Mammary epithelial cell (primary cell): Measurements from ENCODE around the gene POMP.

Source experiments
- EZH2 ChIP-seq: IDR thresholded peaks from 2 replicates; pipeline ENCODE4 v1.6.1; 2012; ENCODE audit warnings: low read length, inconsistent platforms, borderline replicate concordance
- TF ChIP-seq, protein P1 (sequence below), 2 donors: IDR thresholded peaks in 1 of 2; conservative IDR thresholded peaks in 1 of 2; 2 replicates each; pipeline ENCODE4 v1.5.1; 2011 to 2012; ENCODE audit warnings: inconsistent platforms in 2 of 2, low read length in 2 of 2, mild to moderate bottlenecking in 2 of 2, control low read depth in 1 of 2, low read depth in 1 of 2; ENCODE audit not compliant: insufficient read depth in 1 of 2; ENCODE audit errors: extremely low read depth in 1 of 2

- TF ChIP-seq, protein P1, sequence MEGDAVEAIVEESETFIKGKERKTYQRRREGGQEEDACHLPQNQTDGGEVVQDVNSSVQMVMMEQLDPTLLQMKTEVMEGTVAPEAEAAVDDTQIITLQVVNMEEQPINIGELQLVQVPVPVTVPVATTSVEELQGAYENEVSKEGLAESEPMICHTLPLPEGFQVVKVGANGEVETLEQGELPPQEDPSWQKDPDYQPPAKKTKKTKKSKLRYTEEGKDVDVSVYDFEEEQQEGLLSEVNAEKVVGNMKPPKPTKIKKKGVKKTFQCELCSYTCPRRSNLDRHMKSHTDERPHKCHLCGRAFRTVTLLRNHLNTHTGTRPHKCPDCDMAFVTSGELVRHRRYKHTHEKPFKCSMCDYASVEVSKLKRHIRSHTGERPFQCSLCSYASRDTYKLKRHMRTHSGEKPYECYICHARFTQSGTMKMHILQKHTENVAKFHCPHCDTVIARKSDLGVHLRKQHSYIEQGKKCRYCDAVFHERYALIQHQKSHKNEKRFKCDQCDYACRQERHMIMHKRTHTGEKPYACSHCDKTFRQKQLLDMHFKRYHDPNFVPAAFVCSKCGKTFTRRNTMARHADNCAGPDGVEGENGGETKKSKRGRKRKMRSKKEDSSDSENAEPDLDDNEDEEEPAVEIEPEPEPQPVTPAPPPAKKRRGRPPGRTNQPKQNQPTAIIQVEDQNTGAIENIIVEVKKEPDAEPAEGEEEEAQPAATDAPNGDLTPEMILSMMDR (conservative IDR thresholded peaks at IDR 0.05 in 1 of 2, IDR thresholded peaks at IDR 0.05 in 1 of 2; ENCODE audit: extremely low read depth in 1 of 2, insufficient read depth in 1 of 2, low read depth in 1 of 2, low read length in 2 of 2) = peak in 1 of 2 donors; percentile 14
- no peak for TF ChIP-seq EZH2
These were observed 19.9 kb downstream of the POMP start for GRCh38 chr13:28678809-28679208.
